IMR-90 (cell line): ENCODE measurements around the gene IGFBP7.

Source experiments
- MAFK ChIP-seq: IDR thresholded peaks from 2 replicates; pipeline ENCODE4 v1.6.1; 2012; ENCODE audit warnings: low read depth, low read length, improper control_type of control experiment
- MAZ ChIP-seq: IDR thresholded peaks from 2 replicates; pipeline ENCODE4 v1.6.1; 2012; ENCODE audit warnings: low read depth, mild to moderate bottlenecking, low read length, improper control_type of control experiment, moderate library complexity, borderline replicate concordance
- MXI1 ChIP-seq: IDR thresholded peaks from 2 replicates; pipeline ENCODE4 v1.6.1; 2012; ENCODE audit warnings: low read depth, mild to moderate bottlenecking, low read length, moderate library complexity, borderline replicate concordance

DNA sequence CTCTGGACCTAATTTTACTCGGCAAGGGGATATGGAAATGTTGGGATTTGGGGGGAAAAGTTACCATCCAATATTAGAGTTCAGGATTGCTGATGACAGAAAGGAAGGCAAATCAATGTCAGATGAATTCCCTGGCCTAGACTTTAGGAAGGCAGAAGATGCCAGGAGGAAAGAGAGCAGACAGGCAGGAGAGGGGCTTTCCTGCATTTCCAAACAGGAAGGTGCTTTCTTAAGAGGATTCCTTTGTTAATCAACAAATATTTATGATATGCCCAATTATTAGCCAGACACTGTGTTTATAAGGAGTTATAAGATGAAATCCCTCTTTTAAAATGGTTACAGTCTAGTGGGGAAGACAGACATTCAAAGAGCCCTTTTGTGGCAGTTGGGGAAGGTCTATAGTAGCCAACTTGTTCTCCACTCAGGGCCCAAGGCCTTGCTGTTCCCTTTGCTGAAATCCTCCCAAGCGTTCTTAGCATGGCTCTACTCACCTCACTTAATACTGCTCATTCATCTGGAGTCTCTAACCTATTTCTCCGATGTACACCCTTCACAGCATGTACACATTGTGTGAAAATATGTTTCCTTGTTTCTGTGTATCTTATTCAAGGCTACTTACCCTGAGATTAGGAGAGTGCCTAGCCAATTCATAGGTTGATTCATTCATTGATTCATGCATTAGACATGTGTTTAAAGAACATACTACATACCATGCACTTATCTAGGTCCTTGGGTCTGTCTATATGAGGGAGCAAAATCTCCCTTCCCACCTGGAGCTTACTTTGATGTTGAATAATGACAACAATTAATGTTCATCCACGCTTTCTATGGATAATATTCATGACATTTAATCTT, 5.3 kb downstream of the IGFBP7 start:
- no peak for TF ChIP-seq MAFK
- no peak for TF ChIP-seq MXI1
- no peak for TF ChIP-seq MAZ
